Left lung (tissue), 10 donors: ENCODE measurements around the gene SMARCD2. TPM values are rescaled to one million over a fixed set of nuclear protein-coding genes. Genes with fewer than 3 reads are reported as not detected.
"Not testable (repeated sequence)": the region's sequence is repeated elsewhere in the genome, so short reads cannot be mapped to it uniquely, and the experiment has no call there.

Experiments used
- ATAC-seq: fragments of 200-7000 bp; cut with Tn5 transposase; one replicate; pipeline ENCODE4 v1.9.1; 2020; ENCODE audit warnings: moderate library complexity
- DNase-seq, 4 donors: peaks; one replicate each; pipeline ENCODE4 v3.0.0-alpha.2; 2013 to 2020
- H3K27ac ChIP-seq, 2 donors: fragments of 200-600 bp; sonication (generic) in 1 of 2; one replicate each; pipeline versions ENCODE4 v1.5.0 to v1.8.0; 2020 to 2021
- H3K27me3 ChIP-seq, 2 donors: fragments of 200-600 bp; sonication (generic) in 1 of 2; one replicate each; pipeline versions ENCODE4 v1.5.0 to v1.8.0; 2020 to 2021
- H3K36me3 ChIP-seq, 2 donors: fragments of 200-600 bp; sonication (generic) in 1 of 2; one replicate each; pipeline versions ENCODE4 v1.5.0 to v1.8.0; 2020 to 2021
- H3K4me1 ChIP-seq, 2 donors: fragments of 200-600 bp; one replicate each; pipeline ENCODE4 v1.8.0; 2021
- H3K4me3 ChIP-seq, 2 donors: fragments of 200-600 bp; sonication (generic) in 1 of 2; one replicate each; pipeline versions ENCODE4 v1.5.0 to v1.8.0; 2020 to 2021; ENCODE audit warnings: mild to moderate bottlenecking in 1 of 2
- H3K9me3 ChIP-seq, 2 donors: fragments of 200-600 bp; sonication (generic) in 1 of 2; one replicate each; pipeline versions ENCODE4 v1.5.0 to v1.8.0; 2020 to 2021
- intact Hi-C, 2 donors: fragments of 100-400 bp; cut with DNase I; formaldehyde crosslinking; loops; one replicate each; pipeline versions ENCODE4 v1.11.2 to v1.14.2; 2022
- polyA plus RNA-seq, 6 donors: library from polyadenylated mRNA; unstranded; fragments of 120-200 nt; gene quantifications; one replicate each; pipeline ENCODE4 v1.2.1, GENCODE V29; 2013; ENCODE audit not compliant: insufficient read length in 6 of 6
- total RNA-seq, 2 donors: library from RNA; stranded (reverse); fragmentation: NEBNext Ultra II Directional; extraction: Animal tissue kit (Norgen Biotek cat#: 25700); gene quantifications; one replicate each; pipeline ENCODE4 v1.2.1, GENCODE V29; 2021
- TF ChIP-seq, protein P1 (sequence below), 2 donors: fragments of 200-600 bp; sonication (generic) in 1 of 2; IDR thresholded peaks; one replicate each; pipeline versions ENCODE4 v1.5.0 to v1.8.0; 2021; ENCODE audit warnings: antibody characterized with exemption in 2 of 2
- donor health status: DM: no; HTN: yes; CAD: no.
- donor health status: DM: no; HTN: no; CAD: no.

Gene SMARCD2
- total and polyA plus RNA-seq, 8 donors, result 59.2 to 147 (median 125) TPM

DNA sequence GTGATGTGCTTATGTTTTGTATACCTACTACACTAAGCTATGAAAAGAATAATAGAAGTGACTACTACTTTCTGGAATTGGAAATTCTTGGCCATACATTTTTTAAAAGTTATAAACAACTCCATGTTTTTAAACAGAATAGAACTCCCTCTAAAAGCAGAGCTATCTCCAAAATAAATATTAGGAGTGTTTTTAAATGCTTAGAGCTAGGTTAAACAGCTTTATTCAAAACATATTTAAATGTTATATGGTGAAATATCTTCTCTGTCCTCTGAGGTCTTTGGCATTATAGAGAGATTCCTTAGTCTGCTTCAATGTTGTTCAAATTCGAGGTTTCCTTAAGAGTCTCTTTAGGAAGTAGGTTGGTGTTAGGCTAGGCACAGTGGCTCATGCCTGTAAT, 38.2 kb downstream of the SMARCD2 start:
- no peak overlapping the region for H3K27ac ChIP-seq
- intact Hi-C loops, result no loop called here

DNA sequence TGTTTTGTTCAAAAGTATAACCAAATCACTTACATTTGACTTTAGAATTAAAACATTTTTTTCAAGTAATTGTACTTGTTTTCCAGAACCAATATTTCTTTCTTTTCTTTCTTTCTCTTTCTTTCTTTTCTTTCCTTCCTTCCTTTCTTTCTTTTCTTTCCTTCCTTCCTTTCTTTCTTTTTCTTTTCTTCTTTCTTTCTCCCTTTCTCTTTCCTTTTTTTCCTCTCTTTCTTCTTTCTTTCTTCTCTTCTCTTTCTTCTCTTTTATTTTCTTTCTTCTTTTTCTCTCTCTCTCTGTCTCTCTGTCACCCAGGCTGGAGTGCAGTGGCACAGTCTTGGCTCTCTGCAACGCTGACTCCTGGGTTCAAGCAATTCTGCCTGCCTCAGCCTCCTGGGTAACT, 41.7 kb downstream of the SMARCD2 start:
- ATAC-seq, result no peak
- TF ChIP-seq, protein P1, sequence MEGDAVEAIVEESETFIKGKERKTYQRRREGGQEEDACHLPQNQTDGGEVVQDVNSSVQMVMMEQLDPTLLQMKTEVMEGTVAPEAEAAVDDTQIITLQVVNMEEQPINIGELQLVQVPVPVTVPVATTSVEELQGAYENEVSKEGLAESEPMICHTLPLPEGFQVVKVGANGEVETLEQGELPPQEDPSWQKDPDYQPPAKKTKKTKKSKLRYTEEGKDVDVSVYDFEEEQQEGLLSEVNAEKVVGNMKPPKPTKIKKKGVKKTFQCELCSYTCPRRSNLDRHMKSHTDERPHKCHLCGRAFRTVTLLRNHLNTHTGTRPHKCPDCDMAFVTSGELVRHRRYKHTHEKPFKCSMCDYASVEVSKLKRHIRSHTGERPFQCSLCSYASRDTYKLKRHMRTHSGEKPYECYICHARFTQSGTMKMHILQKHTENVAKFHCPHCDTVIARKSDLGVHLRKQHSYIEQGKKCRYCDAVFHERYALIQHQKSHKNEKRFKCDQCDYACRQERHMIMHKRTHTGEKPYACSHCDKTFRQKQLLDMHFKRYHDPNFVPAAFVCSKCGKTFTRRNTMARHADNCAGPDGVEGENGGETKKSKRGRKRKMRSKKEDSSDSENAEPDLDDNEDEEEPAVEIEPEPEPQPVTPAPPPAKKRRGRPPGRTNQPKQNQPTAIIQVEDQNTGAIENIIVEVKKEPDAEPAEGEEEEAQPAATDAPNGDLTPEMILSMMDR (IDR thresholded peaks at IDR 0.05), result no peak
- Histone ChIP-seq H3K9me3 (no peaks in the 10 kb centered on the region), H3K36me3 (peaks cover 6 to 99% of the 10 kb centered on the region in 2 donors), H3K4me1 (no peaks in the 10 kb centered on the region), H3K4me3 (no peak overlapping the region), H3K27me3 (no peaks in the 10 kb centered on the region), H3K27ac (no peak overlapping the region)
- intact Hi-C loops, result no loop called here
- DNase-seq, result no peak

More for the DNA sequence above, 38.2 kb downstream of the SMARCD2 start:
- DNase-seq (no peak), ATAC-seq (no peak)
- H3K4me3 ChIP-seq, result no peak overlapping the region
- H3K4me1 ChIP-seq, result no peaks in the 10 kb centered on the region
- peaks cover 0 to 99% of the 10 kb centered on the region in 2 donors for H3K36me3 ChIP-seq
- H3K27me3 ChIP-seq, result no peaks in the 10 kb centered on the region
- TF ChIP-seq, protein P1 (IDR thresholded peaks at IDR 0.05), result no peak
- no peaks in the 10 kb centered on the region for H3K9me3 ChIP-seq

DNA sequence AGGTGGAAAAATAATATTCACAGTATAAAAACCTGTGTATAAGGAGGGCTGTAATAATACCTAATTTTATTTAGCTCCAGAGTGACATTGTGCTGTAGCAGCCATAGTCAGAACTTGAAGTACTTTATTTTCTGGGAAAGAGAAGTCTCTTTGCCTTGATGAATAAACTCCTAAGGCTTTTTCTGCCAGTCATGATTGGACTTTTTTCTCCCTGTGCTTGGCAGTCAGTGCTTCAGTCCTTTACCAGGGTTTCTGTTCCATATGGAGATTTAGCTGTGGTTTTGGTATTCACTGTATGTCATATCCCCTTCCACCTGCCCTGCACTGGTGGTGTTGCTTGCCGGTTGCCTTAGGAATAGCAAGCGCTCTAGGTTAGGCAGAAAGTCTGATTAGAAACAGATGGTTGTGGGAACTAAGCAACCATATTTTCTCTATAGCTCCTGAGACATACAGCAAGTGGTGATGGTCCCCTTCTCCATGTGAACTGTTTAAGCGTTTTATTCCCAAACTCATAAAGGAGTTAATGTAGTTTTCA, 43.8 kb downstream of the SMARCD2 start:
- DNase-seq (no peak), ATAC-seq (no peak)
- intact Hi-C loops, result no loop called here
- no peak overlapping the region for H3K4me3 ChIP-seq
- H3K36me3 ChIP-seq, result peaks cover 6 to 100% of the 10 kb centered on the region in 2 donors
- H3K4me1 ChIP-seq, result no peaks in the 10 kb centered on the region
- H3K27me3 ChIP-seq, result no peaks in the 10 kb centered on the region
- TF ChIP-seq, protein P1 (IDR thresholded peaks at IDR 0.05), result no peak
- H3K27ac ChIP-seq, result no peak overlapping the region
- no peaks in the 10 kb centered on the region for H3K9me3 ChIP-seq

DNA sequence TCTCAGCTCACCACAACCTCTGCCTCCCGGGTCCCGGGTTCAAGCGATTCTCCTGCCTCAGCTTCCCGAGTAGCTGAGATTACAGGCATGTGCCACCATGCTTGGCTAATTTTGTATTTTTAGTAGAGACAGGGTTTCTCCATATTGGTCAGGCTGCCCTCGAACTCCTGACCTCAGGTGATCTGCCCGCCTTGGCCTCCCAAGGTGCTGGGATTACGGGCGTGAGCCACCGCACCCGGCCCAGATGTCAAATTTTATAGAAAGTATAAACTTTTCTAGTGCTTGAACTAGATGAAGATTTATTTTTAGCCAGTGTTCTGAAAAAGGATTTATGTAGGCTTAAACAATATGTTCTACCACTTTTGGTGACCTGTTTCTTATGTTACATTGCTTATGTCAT, 46.1 kb downstream of the SMARCD2 start:
- H3K36me3 ChIP-seq, result peaks cover 11 to 99% of the 10 kb centered on the region in 2 donors
- H3K9me3 ChIP-seq, H3K4me3 ChIP-seq, intact Hi-C loops, H3K27me3 ChIP-seq, H3K27ac ChIP-seq, DNase-seq, H3K4me1 ChIP-seq, ATAC-seq: not testable (repeated sequence)

DNA sequence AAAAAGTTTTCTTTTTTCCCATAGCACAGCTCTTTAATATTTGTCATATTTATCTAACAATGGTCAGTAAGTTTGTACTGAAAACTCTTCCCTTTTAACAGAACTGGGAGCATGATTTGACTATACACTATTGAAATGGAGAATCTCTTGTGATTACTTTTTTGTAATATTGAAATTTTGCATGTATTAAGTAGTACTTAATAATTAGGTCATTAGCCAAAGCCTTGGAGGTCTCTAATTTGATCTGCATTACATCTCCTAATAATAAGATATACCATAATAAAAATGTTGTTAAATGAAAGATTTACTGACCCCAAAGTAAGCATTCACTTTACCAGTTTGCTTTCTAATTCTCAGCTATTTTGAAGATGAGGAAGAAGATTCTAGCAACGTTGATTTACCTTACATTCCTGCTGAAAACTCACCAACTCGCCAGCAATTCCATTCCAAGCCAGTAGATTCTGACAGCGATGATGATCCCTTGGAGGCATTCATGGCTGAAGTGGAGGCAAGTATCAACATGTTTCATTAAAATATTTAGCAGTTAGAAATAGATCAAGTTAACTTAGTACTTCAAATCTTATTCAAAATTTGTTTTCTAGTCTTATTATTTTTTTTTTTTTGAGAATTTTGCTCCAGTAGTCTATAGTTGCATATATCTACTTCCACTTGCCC, 50.3 kb downstream of the SMARCD2 start:
- intact Hi-C loops, result no loop called here
- ATAC-seq (no peak), DNase-seq (no peak)
- no peaks in the 10 kb centered on the region for H3K4me1 ChIP-seq
- no peaks in the 10 kb centered on the region for H3K9me3 ChIP-seq
- peaks cover 5 to 99% of the 10 kb centered on the region in 2 donors for H3K36me3 ChIP-seq
- no peak overlapping the region for H3K27ac ChIP-seq
- TF ChIP-seq, protein P1 (IDR thresholded peaks at IDR 0.05), result no peak
- H3K4me3 ChIP-seq, result no peak overlapping the region
- H3K27me3 ChIP-seq, result no peaks in the 10 kb centered on the region
